B cell (primary cell): ENCODE results near the gene UCKL1. TPM values are rescaled to one million over a fixed set of nuclear protein-coding genes. Genes with fewer than 3 reads are reported as not detected.

Source experiments
- ATAC-seq: fragments of 200-7000 bp; cut with Tn5 transposase; one replicate; pipeline ENCODE4 v1.10.0; 2021; ENCODE audit warnings: low read depth, mild to moderate bottlenecking, moderate number of reproducible peaks, moderate library complexity
- CTCF ChIA-PET: fragments of 350-600 bp; sonication (Branson Sonifier 250); formaldehyde crosslinking; loops from one replicate; lab custom pipeline; 2021; ENCODE audit warnings: antibody characterized with exemption, inconsistent platforms; lab: Charles Lee
- POLR2A ChIA-PET: fragments of 350-600 bp; sonication (Branson Sonifier 250); formaldehyde crosslinking; loops from one replicate; lab custom pipeline; 2021; ENCODE audit warnings: antibody characterized with exemption; lab: Charles Lee
- DNase-seq: peaks from one replicate; pipeline ENCODE4 v3.0.0; 2013
- H2AFZ ChIP-seq: 2 replicates; pipeline ENCODE4 v1.6.1; 2012; ENCODE audit warnings: mild to moderate bottlenecking, low read depth, low read length; ENCODE audit not compliant: insufficient read depth, poor library complexity, severe bottlenecking
- H3K27ac ChIP-seq, 2 donors: 1 replicate in 1 of 2; 2 replicates in 1 of 2; pipeline ENCODE4 v1.5.1; 2012 to 2013; ENCODE audit warnings: low read length in 2 of 2, mild to moderate bottlenecking in 2 of 2, moderate library complexity in 1 of 2
- H3K27me3 ChIP-seq, 4 experiments: fragments of 200-600 bp in 1 of 4; sonication (generic) in 1 of 4; replicated peaks in 1 of 4; 1 replicate in 2 of 4; 2 replicates in 2 of 4; pipeline versions ENCODE4 v1.6.1 to v1.7.0; 2013 to 2016; ENCODE audit warnings: low read length in 3 of 4, mild to moderate bottlenecking in 2 of 4, mixed read lengths in 1 of 4, moderate library complexity in 1 of 4; ENCODE audit not compliant: insufficient read depth in 4 of 4, control insufficient read depth in 3 of 4; ENCODE audit errors: control extremely low read depth in 1 of 4
- H3K36me3 ChIP-seq, 2 experiments: replicated peaks in 1 of 2; 1 replicate in 1 of 2; 2 replicates in 1 of 2; pipeline versions ENCODE4 v1.6.1 to v1.7.1; 2013; ENCODE audit warnings: low read length in 1 of 2; ENCODE audit not compliant: insufficient read depth in 2 of 2, control insufficient read depth in 1 of 2; ENCODE audit errors: control extremely low read depth in 1 of 2, extremely low read depth in 1 of 2
- H3K4me1 ChIP-seq, 2 donors: fragments of 200-600 bp in 1 of 2; sonication (generic) in 1 of 2; 1 replicate in 1 of 2; 2 replicates in 1 of 2; pipeline versions ENCODE4 v1.5.1 to v1.6.1; 2013 to 2017; ENCODE audit warnings: low read length in 2 of 2; ENCODE audit not compliant: control insufficient read depth in 2 of 2, insufficient read depth in 2 of 2
- H3K4me2 ChIP-seq: replicated peaks from 2 replicates; pipeline ENCODE3; 2012; ENCODE audit warnings: mild to moderate bottlenecking, low read depth, low read length; ENCODE audit not compliant: poor library complexity, severe bottlenecking
- H3K4me3 ChIP-seq, 5 experiments: fragments of 200-600 bp in 1 of 5; sonication (generic) in 1 of 5; 1 replicate in 3 of 5; 2 replicates in 2 of 5; pipeline versions ENCODE4 v1.5.1 to v1.7.0; 2011 to 2016; ENCODE audit warnings: low read length in 4 of 5, mild to moderate bottlenecking in 4 of 5, low read depth in 2 of 5, control low read depth in 1 of 5, moderate library complexity in 1 of 5; ENCODE audit not compliant: insufficient read depth in 1 of 5; ENCODE audit errors: control extremely low read depth in 1 of 5, extremely low read depth in 1 of 5
- H3K79me2 ChIP-seq: fragments of 200-600 bp; sonication (generic); one replicate; pipeline ENCODE4 v1.6.0; 2016; ENCODE audit warnings: low read length; ENCODE audit not compliant: control insufficient read depth, insufficient read depth
- H3K9ac ChIP-seq: fragments of 200-600 bp; sonication (generic); 2 replicates; pipeline ENCODE4 v1.6.1; 2017; ENCODE audit warnings: mild to moderate bottlenecking, low read length, moderate library complexity
- H3K9me3 ChIP-seq, 3 donors: one replicate each; pipeline versions ENCODE4 v1.6.1 to v1.7.1; 2013; ENCODE audit warnings: low read length in 2 of 3; ENCODE audit not compliant: control insufficient read depth in 2 of 3, insufficient read depth in 1 of 3; ENCODE audit errors: control extremely low read depth in 1 of 3
- H4K20me1 ChIP-seq: 2 replicates; pipeline ENCODE4 v1.6.0; 2012; ENCODE audit warnings: mild to moderate bottlenecking, low read length; ENCODE audit not compliant: insufficient read depth, control insufficient read depth, poor library complexity, severe bottlenecking
- H3K27ac Mint-ChIP-seq: one replicate; pipeline ENCODE4 v1.8.0; 2021; ENCODE audit warnings: mixed read lengths
- H3K27me3 Mint-ChIP-seq: one replicate; pipeline ENCODE4 v1.8.0; 2021; ENCODE audit warnings: mixed read lengths
- H3K4me1 Mint-ChIP-seq: one replicate; pipeline ENCODE4 v1.8.0; 2021; ENCODE audit warnings: mixed read lengths
- H3K4me3 Mint-ChIP-seq: one replicate; pipeline ENCODE4 v1.8.0; 2021; ENCODE audit warnings: mixed read lengths
- H3K9me3 Mint-ChIP-seq: one replicate; pipeline ENCODE4 v1.8.0; 2022; ENCODE audit warnings: mixed read lengths; ENCODE audit not compliant: insufficient read depth
- CTCF ChIP-seq: fragments of 200-600 bp; IDR thresholded peaks from one replicate; pipeline ENCODE4 v1.8.0; 2022; ENCODE audit warnings: antibody characterized with exemption, mild to moderate bottlenecking
- EZH2 ChIP-seq: IDR thresholded peaks from 2 replicates; pipeline ENCODE4 v1.6.1; 2012; ENCODE audit warnings: borderline replicate concordance, low read depth, mild to moderate bottlenecking, moderate library complexity, low read length; ENCODE audit not compliant: insufficient read depth, poor library complexity, severe bottlenecking
- WGBS: methylation state at CpG from one replicate; pipeline ENCODE4 v1.1.5; 2013; ENCODE audit warnings: missing lambda C conversion rate; ENCODE audit not compliant: insufficient coverage; 5-methylcytosine and 5-hydroxymethylcytosine counted together
- intact Hi-C: fragments of 100-400 bp; cut with micrococcal nuclease; formaldehyde crosslinking; loops from one replicate; pipeline ENCODE4 v1.10.0; 2022
- polyA plus RNA-seq: library from polyadenylated mRNA; depleted of rRNA; stranded (reverse); fragments of >200 nt; gene quantifications from 2 replicates; pipeline ENCODE4 v1.2.3, GENCODE V29; 2012
- total RNA-seq, 2 donors: library from RNA; stranded (reverse); fragments of 120-200 nt in 1 of 2; gene quantifications; 1 replicate in 1 of 2; 2 replicates in 1 of 2; pipeline versions ENCODE4 v1.2.3 to v1.2.4, GENCODE V29; 2013 to 2022

The UCKL1 gene
- total and polyA plus RNA-seq, 2 donors (not counting 1 experiment from before 2014, with no cell fraction given), result 106 to 199 TPM

GRCh38 chr20:63947638-63948456, 8.4 kb downstream of the UCKL1 start:
- H3K4me1 ChIP-seq, result peaks cover 53 to 60% of the 10 kb centered on the region in 2 donors
- DNase-seq (peak; percentile 69), ATAC-seq (peak; percentile 9)
- no peaks in the 10 kb centered on the region for H3K9me3 ChIP-seq
- H3K79me2 ChIP-seq, result peaks cover 99% of the 10 kb centered on the region
- intact Hi-C loops, result no loop called here
- peaks cover 54% of the 10 kb centered on the region for H3K4me1 Mint-ChIP-seq
- peak overlapping the region; percentile 95 for H3K4me2 ChIP-seq
- H3K4me3 Mint-ChIP-seq, result peak overlapping the region; percentile 90
- H3K9ac ChIP-seq, result peak overlapping the region; percentile 28
- H3K27ac ChIP-seq, result peak overlapping the region in 1 of 2 donors; percentile 92
- POLR2A ChIA-PET, result no interaction called here
- TF ChIP-seq CTCF (no peak), EZH2 (no peak)
- H2AFZ ChIP-seq, result no peak overlapping the region
- H4K20me1 ChIP-seq, result peaks cover 99% of the 10 kb centered on the region
- peak overlapping the region in 3 of 5 experiments; percentile 8 to 23 (median 21) for H3K4me3 ChIP-seq
- CTCF ChIA-PET, result no interaction called here
- H3K27me3 ChIP-seq, result no peaks in the 10 kb centered on the region
- H3K36me3 ChIP-seq, result peaks cover 0 to 34% of the 10 kb centered on the region in 2 experiments
- H3K27ac Mint-ChIP-seq, result peak overlapping the region; percentile 99
- H3K9me3 Mint-ChIP-seq, result no peaks in the 10 kb centered on the region
- no peaks in the 10 kb centered on the region for H3K27me3 Mint-ChIP-seq
- 10% methylated on average over 27 of the region's 27 CpGs for WGBS
